Dendritic cell treated with granulocyte-macrophage colony-stimulating factor and Interleukin-4, amounts not matched to agents 40 ng/mL and 50 ng/mL, for 4 days (primary cell): ENCODE data around the gene CD80.

Experiments
- H3K27ac Mint-ChIP-seq: one replicate; pipeline ENCODE4 v1.8.0; 2022; ENCODE audit warnings: mild to moderate bottlenecking, mixed read lengths
- H3K27me3 Mint-ChIP-seq: one replicate; pipeline ENCODE4 v1.8.0; 2022; ENCODE audit warnings: mild to moderate bottlenecking, mixed read lengths
- H3K36me3 Mint-ChIP-seq: one replicate; pipeline ENCODE4 v1.8.0; 2022; ENCODE audit warnings: low read depth, mixed read lengths
- H3K4me1 Mint-ChIP-seq: one replicate; pipeline ENCODE4 v1.8.0; 2022; ENCODE audit warnings: low read depth, mixed read lengths
- H3K4me3 Mint-ChIP-seq: one replicate; pipeline ENCODE4 v1.8.0; 2022; ENCODE audit warnings: mild to moderate bottlenecking, moderate library complexity, mixed read lengths
- H3K9me3 Mint-ChIP-seq: one replicate; pipeline ENCODE4 v1.8.0; 2022; ENCODE audit warnings: mixed read lengths
- intact Hi-C: fragments of 100-400 bp; cut with micrococcal nuclease; formaldehyde crosslinking; loops from one replicate; pipeline ENCODE4 v1.15.0; 2022

CD80 gene

GRCh38 chr3:119490153-119490552, 69.3 kb downstream of the CD80 start:
- H3K9me3 Mint-ChIP-seq: no peaks in the 10 kb centered on the region
- intact Hi-C loops: no loop called here
- H3K27me3 Mint-ChIP-seq: no peaks in the 10 kb centered on the region
- H3K36me3 Mint-ChIP-seq: peaks cover 65% of the 10 kb centered on the region
- no peak overlapping the region for H3K27ac Mint-ChIP-seq
- no peaks in the 10 kb centered on the region for H3K4me1 Mint-ChIP-seq
- no peak overlapping the region for H3K4me3 Mint-ChIP-seq

- Mint-ChIP-seq H3K27me3 (no peaks in the 10 kb centered on the region), H3K36me3 (peaks cover 81% of the 10 kb centered on the region), H3K4me3 (no peak overlapping the region), H3K27ac (no peak overlapping the region), H3K4me1 (no peaks in the 10 kb centered on the region), H3K9me3 (no peaks in the 10 kb centered on the region)
- intact Hi-C loops: no loop called here
Measured at GRCh38 chr3:119485563-119485962, 73.9 kb downstream of the CD80 start.

- H3K4me3 Mint-ChIP-seq: no peak overlapping the region
- H3K27me3 Mint-ChIP-seq: no peaks in the 10 kb centered on the region
- H3K4me1 Mint-ChIP-seq: no peaks in the 10 kb centered on the region
- no peaks in the 10 kb centered on the region for H3K9me3 Mint-ChIP-seq
- peaks cover 80% of the 10 kb centered on the region for H3K36me3 Mint-ChIP-seq
- no peak overlapping the region for H3K27ac Mint-ChIP-seq
- intact Hi-C loops: no loop called here
Measured at GRCh38 chr3:119483101-119483500, 76.3 kb downstream of the CD80 start.

GRCh38 chr3:119481079-119481478, 78.3 kb downstream of the CD80 start:
- H3K27me3 Mint-ChIP-seq: no peaks in the 10 kb centered on the region
- H3K27ac Mint-ChIP-seq: no peak overlapping the region
- intact Hi-C loops: no loop called here
- no peaks in the 10 kb centered on the region for H3K4me1 Mint-ChIP-seq
- no peak overlapping the region for H3K4me3 Mint-ChIP-seq
- H3K36me3 Mint-ChIP-seq: peaks cover 78% of the 10 kb centered on the region
- no peaks in the 10 kb centered on the region for H3K9me3 Mint-ChIP-seq
